Esophagus mucosa (tissue), 1 donor: Measurements from ENCODE around the gene TPK1. TPM values are rescaled to one million over a fixed set of nuclear protein-coding genes. Genes with fewer than 3 reads are reported as not detected.
A peak's percentile ranks its signal among the peaks of the same experiment; 100 is the strongest.
"Not testable (repeated sequence)": the region's sequence is repeated elsewhere in the genome, so short reads cannot be mapped to it uniquely, and the experiment has no call there.

ENCODE experiments used
- ATAC-seq: fragments of 200-7000 bp; cut with Tn5 transposase; one replicate; pipeline ENCODE4 v1.9.1; 2020
- total RNA-seq: library from RNA; stranded (reverse); gene quantifications from one replicate; pipeline ENCODE4 v1.2.4, GENCODE V29; 2023
- donor health status: DM: yes; HTN: yes; CAD: no.

Gene TPK1
- total RNA-seq, 1 donor from 2014 or later, result 2.0 TPM

DNA sequence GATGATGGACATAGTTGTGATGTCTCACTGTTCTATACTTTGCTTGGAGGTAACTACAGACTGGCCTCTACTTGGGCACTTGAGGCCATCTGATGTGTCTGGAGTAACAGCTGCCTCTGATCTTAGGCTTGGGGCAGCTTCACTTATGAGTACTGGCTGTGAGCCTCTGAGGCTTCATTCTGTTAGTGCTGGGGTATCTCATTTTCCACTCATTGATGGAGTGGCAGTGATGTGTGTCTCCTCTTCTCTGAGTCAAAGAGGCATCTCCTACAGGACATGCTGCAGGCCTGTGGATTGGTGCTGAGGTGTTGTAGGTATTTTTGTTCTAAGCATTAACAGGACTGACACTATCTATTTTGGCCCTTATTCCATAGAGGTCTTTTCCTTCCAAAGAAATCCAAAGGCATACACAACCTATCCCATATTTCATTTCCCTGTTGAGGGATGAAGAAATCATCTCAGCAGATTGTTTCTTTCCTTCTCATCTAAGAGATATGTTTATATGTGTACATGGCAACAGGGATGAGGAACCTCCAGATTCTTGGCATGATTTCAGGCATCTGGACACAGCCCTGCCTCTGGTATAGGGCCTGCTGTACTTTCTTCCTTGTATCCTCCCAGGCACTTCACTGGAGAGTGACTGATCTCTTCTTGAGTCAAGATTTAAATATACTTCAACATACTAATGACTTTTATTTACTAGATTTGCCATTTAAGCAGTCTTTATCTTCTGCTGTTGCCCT, 366.7 kb downstream of the TPK1 start:
- no peak for ATAC-seq

DNA sequence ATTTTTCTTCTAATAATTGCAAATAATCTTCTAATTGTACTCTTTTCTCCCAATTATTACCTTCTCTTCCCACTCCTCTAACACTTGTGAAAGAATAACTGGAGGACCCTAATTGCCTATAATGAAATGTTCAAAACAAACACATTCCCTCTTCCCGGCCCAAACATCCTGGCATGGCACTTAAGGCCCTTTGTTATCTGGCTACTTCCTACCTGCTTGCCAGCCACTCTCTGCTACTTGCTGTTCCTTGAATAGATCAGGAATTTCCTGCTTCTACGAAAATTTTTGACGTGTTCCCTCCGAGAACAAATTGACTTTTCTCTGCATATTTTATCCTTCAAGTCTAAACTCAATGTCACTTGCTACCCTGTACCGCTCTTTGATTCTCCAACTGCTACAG, 376.2 kb downstream of the TPK1 start:
- no peak for ATAC-seq

DNA sequence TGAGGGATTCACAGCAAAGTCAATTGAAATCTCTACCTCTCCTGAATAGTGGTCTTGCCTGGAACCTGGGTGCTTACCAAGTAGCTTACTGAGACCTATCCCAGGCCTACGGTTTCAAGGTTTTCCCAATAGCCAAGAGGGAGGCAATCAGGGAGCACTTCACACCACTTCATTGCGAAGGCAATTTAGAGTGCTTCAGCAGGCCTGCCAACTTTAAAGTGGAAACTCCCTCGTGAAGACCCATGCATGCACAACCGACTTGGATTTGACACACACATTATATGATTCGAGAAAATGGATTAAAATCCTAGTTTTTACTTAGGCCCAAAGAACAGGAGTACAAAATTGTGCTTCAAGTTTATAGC, 380.8 kb downstream of the TPK1 start:
- no peak for ATAC-seq

DNA sequence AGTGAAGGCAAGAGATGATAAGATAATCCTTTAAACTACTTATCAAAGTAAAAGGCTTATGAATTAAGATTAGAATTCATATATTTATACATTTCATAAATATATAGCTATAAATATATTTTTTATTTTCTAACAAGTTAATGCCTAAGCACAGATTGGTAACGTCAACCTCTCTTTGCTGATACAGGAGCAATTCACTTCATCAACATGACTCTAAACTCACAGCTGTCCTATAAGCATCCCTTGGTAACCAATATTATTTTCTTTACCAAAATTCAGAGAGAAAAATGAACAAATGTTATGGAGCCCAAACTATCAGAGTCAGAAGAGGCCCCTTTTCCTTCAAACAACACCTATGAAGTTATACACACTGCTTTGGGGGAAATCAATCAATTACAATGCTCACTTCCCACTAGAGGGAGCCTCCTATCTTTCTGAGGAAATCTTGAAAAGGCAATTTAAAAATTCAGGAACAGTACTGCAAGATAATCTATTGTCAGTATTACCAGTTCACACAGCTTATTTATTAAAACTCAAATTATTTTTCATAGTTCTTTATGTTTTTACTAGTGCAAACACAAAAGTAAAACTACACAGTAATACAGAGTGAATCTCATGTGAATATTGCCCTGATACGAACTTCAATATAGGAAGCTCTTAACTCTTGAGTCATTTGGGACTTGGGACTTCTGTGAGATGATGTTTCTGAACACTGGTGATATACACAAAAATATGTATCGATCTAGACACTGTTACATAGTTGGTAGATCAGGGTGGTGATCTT, 381.4 kb downstream of the TPK1 start:
- no peak for ATAC-seq

DNA sequence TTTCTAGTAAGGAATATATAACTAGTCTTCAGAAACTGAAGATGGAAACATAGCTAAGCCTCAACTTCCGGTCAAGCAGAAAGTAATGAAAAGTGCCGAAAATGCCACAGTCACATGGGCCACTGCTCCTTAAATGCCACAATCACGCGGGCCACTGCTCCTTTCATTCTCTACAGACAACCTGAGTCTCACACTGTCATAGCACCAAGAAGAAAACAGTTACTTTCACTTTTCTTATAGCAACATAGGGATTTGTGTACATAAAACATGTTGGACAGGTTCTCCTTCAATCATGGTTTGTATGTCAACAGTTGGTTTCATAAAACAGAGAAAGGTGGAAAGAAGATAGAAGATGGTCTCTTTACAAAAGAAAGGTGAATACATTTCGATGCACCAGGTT, 383.8 kb downstream of the TPK1 start:
- no peak for ATAC-seq

DNA sequence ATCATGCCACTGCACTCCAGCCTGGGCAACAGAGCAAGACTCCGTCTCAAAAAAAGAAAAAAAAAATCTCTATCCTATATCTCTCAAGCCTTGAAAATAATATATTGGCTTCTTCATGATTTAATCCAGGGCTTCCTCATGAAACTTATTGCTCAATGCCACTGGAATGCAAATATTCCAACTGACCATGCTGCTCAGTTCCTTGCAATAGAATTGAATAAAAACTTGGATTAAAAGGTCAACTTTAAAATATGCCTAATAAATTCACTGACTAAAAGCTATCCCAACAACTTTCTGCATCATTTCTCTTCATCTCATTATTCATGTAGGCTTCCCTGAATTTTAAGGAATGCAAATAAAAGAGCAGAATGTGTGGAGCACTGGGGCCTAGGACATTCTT, 390.3 kb downstream of the TPK1 start:
- ATAC-seq, result no peak

DNA sequence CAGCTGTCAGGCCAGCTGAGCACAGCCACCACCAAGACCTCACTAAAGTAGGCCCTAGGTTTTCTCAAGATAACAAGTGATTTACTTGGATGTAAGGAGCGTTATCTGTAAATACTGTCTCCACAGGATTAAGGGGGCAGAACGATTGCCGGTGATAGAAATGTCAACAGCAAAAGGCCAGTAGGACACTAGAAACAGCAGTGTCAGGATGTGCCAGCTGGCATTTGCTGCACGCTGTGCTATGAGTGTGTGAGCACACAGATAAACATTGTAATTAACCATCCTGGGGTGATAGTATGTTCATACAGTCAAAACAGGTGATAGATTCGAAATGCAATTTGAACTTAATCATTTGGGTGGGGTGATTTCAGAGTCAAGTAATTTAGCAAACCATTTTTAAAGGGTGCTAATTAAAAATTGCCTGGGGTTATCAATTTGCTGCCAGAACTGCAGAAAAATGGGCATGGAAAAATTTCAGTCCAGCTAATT, 396.1 kb downstream of the TPK1 start:
- no peak for ATAC-seq

DNA sequence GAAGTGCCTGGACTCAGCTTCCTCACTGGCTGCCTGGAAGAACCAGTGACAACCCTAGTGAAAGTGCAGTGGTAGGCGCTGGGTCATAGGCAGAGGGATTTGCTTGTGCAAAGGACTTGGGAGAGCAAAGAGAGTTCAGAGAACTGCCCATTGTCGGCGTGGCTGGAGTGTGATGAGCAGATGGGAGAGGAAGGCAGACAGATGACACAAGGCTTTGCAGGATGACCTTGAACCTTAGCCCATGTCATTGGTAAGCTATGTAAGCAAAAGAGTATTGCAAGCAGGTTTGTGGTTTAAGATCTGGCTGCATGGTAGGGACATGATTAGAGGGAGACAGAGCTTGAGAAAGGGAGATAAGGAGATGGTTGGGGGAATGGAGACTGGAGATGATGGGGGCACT, 397.1 kb downstream of the TPK1 start:
- ATAC-seq, result no peak

DNA sequence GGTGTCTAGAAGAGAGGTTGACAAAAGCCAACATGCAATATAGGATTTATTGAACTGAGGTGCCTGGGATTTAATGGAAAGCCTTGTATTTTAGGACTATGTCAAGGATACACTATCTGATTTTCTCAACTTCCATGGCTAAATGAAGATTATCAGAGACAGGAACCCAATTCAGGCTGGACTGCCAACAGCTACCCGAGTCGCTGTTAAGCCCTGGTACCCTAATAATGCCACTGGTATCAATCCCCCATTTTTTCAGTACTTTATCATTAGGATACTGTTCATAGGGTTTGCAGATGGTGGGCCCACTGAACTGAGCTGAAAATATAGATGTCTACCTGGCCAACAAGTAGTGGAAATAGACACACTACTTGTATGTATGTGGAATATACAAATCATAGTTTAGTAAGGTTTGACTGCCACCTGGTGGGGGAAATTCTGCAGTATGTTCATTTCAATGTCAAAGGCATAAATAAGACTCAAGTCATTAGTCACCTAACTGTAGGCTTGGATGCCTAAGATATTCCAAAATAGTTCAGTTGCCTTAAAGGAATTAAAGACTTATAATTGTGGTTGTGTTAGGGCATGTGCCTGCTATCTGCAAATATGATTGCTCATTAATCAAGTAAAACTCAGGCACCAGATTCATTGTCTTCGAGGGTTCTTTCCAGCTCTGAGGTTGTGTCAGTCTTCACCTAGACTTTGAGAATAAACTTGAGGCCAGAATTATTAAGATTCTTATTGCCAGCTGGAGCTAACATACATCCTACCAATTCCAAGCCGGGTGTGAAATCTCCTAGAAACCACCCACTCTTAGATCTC, 398.3 kb downstream of the TPK1 start:
- ATAC-seq, result peak; percentile 93

DNA sequence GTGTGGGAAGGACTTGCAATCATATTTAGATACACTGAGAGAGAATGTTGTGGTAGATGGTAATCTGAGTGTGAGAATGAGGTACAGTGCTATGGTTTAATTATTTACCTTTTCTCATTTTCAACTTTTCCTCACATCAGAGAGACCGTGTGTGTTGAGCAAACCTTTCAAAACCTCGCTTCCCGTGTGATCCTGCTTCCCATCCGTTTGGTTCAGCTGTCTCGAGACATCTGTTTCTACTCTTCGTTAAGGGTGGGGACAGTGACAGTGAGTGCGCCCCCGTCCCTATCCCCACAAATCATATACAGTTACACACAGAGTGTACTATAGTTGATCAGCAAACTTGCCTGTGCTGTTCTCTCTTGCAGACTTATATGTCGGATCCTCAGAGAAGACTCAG, 399.4 kb downstream of the TPK1 start:
- no peak for ATAC-seq

DNA sequence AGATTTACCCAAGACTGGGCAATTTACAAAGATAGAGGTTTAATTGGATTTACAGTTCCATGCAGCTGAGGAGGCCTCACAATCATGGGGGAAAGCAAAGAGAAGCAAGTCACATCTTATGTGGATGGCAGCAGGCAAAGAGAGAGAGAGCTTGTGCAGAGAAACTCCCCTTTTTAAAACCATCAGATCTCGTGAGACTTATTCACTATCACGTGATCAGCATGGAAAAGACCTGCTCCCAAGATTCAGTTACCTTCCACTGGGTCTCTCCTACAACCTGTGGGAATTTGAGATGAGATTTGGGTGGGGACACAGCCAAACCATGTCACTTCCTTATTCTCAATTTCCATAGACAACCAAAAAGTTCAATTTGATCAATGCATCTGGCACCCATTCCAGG, 407.4 kb downstream of the TPK1 start:
- ATAC-seq, result no peak

DNA sequence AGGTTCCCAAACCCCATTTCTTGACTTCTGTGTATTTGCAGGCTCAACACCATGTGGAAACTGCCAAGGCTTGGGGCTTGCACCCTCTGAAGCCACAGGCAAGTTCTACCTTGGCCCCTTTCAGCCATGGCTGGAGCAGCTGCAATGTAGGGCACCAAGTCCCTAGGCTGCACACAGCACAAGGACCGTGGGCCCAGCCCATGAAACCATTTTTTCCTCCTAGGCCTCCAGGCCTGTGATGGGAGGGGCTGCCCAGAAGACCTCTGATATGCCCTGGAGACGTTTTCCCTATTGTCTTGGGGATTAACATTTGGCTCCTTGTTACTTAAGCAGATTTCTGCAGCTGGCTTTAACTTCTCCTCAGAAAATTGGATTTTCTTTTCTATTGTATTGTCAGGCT, 408.3 kb downstream of the TPK1 start:
- not testable (repeated sequence) for ATAC-seq

DNA sequence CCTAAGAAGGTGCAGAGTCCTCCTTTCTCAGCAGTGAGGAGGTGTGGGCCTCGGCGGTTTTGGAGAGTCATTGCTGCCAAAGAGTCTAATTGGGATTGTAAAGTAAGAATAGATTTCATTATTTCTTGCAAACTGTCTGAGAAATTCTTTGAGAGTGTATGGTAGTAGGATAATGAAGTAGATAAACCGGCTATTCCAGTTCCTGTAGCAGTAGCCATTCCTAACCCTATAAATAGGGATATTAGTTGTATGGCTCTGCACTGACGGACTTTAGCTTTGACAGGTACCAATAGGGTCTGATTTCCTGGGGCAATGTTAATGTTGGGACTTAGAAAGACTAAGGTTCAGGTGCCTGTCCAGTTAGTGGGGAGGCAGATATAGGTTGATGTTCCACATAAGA, 416.9 kb downstream of the TPK1 start:
- not testable (repeated sequence) for ATAC-seq

DNA sequence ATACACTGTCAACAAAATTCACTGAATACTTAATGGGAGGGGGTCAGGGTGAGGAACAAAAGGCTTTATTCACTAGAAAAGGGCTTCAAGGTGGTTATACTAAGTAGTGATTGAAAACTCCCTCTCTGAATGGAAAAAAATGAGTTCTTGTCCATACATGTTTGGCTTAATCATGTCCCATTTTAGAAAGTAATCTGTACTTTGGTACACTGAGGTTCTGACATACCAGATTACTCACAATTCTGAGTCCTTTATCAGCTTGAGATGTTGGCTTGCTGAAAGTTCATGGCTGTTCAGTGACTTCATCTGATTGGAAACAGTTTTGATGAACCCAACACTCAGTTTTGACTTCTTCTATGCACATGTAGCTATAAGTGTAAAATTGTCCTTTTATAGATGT, 419.5 kb downstream of the TPK1 start:
- peak; percentile 87 for ATAC-seq

DNA sequence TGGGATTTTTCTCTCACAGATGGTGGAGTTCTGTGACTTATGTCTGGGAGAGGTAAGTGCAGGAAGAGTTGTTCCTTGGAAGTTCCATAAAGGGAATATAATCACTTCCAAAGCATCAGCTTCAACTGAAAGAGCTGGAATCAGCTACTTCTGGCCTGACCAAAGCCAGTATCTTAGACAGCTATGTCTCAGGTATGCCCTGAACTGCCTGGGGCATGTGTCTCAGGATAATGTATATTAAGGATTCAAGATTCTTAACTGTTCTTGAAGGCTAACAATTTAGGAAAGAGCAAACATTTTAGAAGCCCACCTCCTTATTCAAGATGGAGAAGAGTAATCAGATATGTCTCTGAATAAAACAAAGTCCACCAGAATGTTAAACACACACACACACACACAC, 420.0 kb downstream of the TPK1 start:
- peak; percentile 51 for ATAC-seq

DNA sequence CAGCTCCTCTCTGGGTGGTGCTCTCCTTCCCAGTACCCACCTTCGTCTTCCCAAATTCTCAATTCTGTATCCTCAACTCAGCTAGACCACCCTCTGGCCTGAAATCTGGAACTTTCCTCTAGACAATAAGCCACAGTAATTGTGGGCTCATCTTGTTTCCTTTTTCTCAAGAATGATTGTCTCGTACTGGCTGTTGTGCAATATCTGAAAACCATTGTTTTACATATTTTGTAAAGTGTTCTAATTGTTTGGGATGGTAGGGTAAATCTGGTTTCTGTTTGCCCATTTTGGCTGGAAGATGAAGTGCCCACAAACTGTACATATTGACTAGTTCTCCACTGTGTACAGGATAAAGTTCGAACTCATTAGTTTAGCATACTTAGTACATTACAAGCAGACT, 421.0 kb downstream of the TPK1 start:
- no peak for ATAC-seq

DNA sequence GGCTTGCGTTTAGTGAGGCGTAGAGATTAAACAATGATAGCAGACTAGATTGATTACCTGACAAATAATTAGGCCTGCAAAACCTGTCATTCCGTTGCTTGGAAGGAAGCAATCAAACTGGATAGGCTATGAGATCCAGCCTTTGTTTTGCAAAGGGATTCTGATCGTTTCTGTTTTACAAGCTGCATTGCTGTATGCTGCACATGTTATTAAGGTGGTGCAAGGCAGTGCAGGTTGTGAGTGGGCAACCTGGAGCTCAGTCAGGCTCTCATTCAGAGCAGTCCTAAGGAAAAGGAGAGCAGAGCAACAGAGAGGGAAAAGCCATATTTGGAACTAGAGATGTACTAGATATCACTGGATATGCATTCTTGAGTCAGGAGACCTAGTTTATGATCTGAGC, 425.4 kb downstream of the TPK1 start:
- ATAC-seq, result peak; percentile 42

DNA sequence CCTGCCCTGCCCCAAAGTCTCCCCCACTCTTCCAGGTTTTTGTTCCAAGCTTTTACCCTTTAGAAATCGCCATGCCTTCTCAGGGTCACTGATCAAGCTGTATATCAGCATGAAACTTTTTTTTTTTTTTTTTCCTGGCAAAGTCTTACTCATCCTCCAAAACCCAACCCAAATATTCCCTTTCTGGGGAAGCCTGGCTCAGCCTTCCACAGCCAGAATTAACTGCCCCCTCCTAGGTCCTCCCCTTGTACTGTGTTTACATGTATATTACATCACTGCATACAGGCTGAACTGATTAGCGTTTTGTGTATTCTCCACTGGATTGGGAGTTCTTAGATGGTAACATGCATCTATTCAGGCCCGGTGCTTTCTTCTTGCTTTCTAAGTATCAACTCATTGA, 427.7 kb downstream of the TPK1 start:
- ATAC-seq, result peak; percentile 35

DNA sequence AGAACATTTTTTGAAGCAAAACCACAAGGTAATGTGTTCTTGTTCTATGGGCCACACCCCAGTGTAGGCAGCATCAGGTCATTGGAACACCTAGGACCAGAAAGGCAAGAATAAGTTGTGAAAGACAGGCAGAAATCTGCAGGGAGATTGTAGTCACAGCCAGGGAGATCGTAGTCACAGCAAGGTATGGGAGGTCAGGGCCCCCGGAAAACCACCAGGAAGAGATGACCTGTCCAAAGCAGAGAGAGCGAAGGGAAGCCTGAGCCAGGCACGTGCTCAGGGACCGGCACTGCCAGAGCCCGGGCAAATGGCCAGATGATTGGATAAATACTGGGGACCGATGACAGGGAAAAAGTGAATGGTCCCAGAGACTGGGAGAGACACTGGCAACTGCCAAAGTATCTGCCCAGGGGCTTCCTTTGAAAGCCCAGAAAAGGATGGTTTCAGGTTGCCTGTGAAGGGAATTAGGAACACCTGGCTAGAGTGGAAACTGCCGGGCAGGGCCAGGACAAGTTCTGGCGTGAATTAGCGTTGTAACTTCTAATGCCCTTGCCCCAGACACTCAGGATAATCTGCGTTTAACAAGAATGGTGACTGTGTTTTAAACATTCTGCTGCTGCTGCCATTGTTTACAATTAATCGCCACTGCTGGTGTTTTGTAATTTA, 428.5 kb downstream of the TPK1 start:
- peak; percentile 90 for ATAC-seq

DNA sequence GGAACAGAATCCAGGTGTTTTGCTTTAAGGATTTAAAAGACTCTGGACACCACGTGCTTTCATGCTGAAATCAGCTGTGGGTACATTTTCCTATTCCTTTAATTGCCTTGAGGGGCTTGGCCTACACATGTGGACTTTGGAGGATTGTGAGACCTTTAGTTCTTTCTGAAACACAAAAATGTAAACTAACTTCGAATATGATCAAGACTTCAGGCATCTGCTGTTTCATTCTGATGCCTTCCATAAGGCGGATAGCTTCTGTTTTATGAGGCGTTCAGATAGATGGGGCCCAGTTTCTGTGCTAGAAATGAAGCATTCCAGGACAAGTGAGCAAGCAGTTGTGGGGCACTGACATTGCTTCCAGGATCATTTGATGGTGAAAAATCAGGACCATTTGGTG, 430.9 kb downstream of the TPK1 start:
- no peak for ATAC-seq

DNA sequence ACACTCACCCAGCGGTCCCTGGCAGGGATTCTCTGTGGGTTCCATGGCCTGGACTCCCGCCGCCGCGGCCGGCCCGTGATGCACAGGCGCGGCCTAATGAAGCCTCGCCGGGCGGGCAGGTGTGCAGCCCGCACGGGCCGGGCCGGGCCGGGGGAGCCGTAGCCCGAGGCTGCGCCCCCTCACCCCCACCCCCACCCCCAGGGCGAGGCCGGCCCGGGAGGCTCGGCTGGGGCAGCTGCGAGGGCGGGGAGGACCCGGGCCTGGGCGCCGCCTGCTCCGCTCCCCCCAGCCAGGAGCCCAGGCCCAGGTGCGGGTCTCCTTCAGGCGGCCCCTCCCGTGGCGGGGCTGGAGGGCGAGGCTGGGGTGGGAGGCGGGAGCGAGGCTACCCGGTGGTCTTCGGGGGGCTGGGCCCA, 432.2 kb downstream of the TPK1 start, which contains the start of gene NOBOX:
Gene NOBOX (minus strand): TSS at position 45 of the 413 bp plus-strand sequence.
- no peak for ATAC-seq

DNA sequence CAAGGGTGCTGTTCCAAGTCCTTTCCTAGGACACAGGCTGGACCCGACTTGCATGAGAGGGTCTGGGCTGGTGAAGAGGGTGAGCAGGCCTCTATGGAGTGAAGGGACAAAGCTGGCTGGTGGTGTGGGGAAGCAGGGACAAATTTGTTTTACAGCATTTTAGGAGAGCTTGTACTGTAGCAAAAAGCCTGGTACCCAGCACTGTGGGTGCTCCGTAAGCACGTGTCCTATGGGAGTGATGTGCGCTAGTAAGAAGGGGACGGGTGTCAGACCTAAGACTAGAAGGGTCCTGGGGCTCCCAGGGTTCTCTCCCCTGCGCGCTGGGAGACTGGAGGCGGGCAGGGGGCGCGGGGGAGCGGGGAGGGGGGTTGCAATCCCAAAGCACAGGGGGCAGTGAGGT, 432.8 kb downstream of the TPK1 start:
- no peak for ATAC-seq
